Psoas muscle (tissue), 8 donors: ENCODE results near the gene SCGN. TPM values are rescaled to one million over a fixed set of nuclear protein-coding genes. Genes with fewer than 3 reads are reported as not detected.

Experiments used
- ATAC-seq, 4 donors: fragments of 200-7000 bp; cut with Tn5 transposase; one replicate each; pipeline ENCODE4 v1.9.1; 2020; ENCODE audit warnings: moderate library complexity in 3 of 4, mild to moderate bottlenecking in 2 of 4
- DNase-seq, 2 donors: peaks; one replicate each; pipeline ENCODE4 v3.0.0-alpha.2; 2020
- H3K27ac ChIP-seq: fragments of 200-600 bp; one replicate; pipeline ENCODE4 v1.8.0; 2022
- H3K27me3 ChIP-seq, 3 donors: fragments of 200-600 bp in 1 of 3; one replicate each; pipeline versions ENCODE4 v1.6.1 to v1.8.0; 2013 to 2022; ENCODE audit warnings: low read length in 2 of 3, mild to moderate bottlenecking in 2 of 3, moderate library complexity in 1 of 3; ENCODE audit not compliant: insufficient read depth in 3 of 3
- H3K36me3 ChIP-seq, 2 donors: fragments of 200-600 bp in 1 of 2; one replicate each; pipeline versions ENCODE4 v1.6.1 to v1.8.0; 2013 to 2022; ENCODE audit warnings: low read depth in 1 of 2, mild to moderate bottlenecking in 1 of 2, moderate library complexity in 1 of 2; ENCODE audit not compliant: insufficient read depth in 1 of 2
- H3K4me1 ChIP-seq: fragments of 200-600 bp; one replicate; pipeline ENCODE4 v1.8.0; 2022
- H3K4me3 ChIP-seq: fragments of 200-600 bp; one replicate; pipeline ENCODE4 v1.8.0; 2022; ENCODE audit warnings: mild to moderate bottlenecking
- H3K9me3 ChIP-seq: fragments of 200-600 bp; one replicate; pipeline ENCODE4 v1.8.0; 2022
- WGBS, 3 donors: extraction: QIAGEN DNeasy Blood & Tissue Kit; methylation state at CpG; one replicate each; pipeline versions ENCODE4 v1.1.6 to v1.1.7; 2013; 5-methylcytosine and 5-hydroxymethylcytosine counted together
- intact Hi-C, 2 donors: fragments of 100-400 bp; cut with DNase I; formaldehyde crosslinking; loops; one replicate each; pipeline versions ENCODE4 v1.11.0 to v1.14.2; 2022
- polyA plus RNA-seq, 3 donors: library from polyadenylated mRNA; stranded (reverse); fragments of 200-250 nt; gene quantifications; one replicate each; pipeline ENCODE4 v1.2.3, GENCODE V29; 2013
- total RNA-seq, 4 donors: library from RNA; stranded (reverse); fragmentation: NEBNext Ultra II Directional in 2 of 4; extraction: Animal tissue kit (Norgen Biotek cat#: 25700) in 2 of 4; gene quantifications; one replicate each; pipeline versions ENCODE4 v1.2.1 to v1.2.4, GENCODE V29; 2021 to 2023
- TF ChIP-seq, protein P1 (sequence below): fragments of 200-600 bp; IDR thresholded peaks from one replicate; pipeline ENCODE4 v1.8.0; 2022; ENCODE audit warnings: antibody characterized with exemption
- donor health status: healthy with polysubstance abuse.
- donor health status: DM: no; HTN: no; CAD: no; lungs with moderate emphysema.
- donor health status: Bipolar disorder and iron deficiency.
- donor health status: healthy.
- donor health status: DM: yes; HTN: yes; CAD: no.
- donor health status: DM: no; HTN: no; CAD: no.
- donor health status: DM: no; HTN: no; CAD: no.
- donor health status: DM: yes; HTN: yes; CAD: no.

The SCGN gene
- total and polyA plus RNA-seq, 7 donors = not detected

DNA sequence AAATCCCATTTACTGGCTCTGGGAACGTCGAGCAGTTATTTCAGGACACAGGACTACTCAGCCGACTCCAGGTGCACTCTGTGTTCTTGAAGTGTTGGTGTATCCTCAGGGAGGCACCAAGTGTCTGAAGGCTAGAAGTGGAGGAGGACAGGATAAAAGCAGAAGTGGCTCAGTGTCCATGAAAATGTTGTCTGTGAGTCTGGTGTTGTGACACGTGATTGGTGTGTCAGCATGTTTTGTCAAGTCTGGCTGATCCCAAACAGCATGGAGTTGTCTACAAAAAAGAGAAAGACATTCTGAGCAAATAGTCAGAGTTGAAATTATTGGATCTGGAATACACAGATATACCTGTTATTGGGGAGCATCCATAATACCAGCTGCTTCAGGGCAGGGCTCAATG lies 30.3 kb downstream of the SCGN start:
- no peak for ATAC-seq
- TF ChIP-seq, protein P1, sequence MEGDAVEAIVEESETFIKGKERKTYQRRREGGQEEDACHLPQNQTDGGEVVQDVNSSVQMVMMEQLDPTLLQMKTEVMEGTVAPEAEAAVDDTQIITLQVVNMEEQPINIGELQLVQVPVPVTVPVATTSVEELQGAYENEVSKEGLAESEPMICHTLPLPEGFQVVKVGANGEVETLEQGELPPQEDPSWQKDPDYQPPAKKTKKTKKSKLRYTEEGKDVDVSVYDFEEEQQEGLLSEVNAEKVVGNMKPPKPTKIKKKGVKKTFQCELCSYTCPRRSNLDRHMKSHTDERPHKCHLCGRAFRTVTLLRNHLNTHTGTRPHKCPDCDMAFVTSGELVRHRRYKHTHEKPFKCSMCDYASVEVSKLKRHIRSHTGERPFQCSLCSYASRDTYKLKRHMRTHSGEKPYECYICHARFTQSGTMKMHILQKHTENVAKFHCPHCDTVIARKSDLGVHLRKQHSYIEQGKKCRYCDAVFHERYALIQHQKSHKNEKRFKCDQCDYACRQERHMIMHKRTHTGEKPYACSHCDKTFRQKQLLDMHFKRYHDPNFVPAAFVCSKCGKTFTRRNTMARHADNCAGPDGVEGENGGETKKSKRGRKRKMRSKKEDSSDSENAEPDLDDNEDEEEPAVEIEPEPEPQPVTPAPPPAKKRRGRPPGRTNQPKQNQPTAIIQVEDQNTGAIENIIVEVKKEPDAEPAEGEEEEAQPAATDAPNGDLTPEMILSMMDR = no peak
- no peak overlapping the region for H3K4me3 ChIP-seq
- DNase-seq = no peak
- WGBS, 3 donors = 58 to 71% (median 63%) methylated on average over 4 of the region's 4 CpGs
- no peaks in the 10 kb centered on the region for H3K9me3 ChIP-seq
- no peaks in the 10 kb centered on the region for H3K27me3 ChIP-seq
- H3K36me3 ChIP-seq = no peaks in the 10 kb centered on the region
- H3K4me1 ChIP-seq = no peaks in the 10 kb centered on the region
- no peak overlapping the region for H3K27ac ChIP-seq
- intact Hi-C loops = no loop called here

DNA sequence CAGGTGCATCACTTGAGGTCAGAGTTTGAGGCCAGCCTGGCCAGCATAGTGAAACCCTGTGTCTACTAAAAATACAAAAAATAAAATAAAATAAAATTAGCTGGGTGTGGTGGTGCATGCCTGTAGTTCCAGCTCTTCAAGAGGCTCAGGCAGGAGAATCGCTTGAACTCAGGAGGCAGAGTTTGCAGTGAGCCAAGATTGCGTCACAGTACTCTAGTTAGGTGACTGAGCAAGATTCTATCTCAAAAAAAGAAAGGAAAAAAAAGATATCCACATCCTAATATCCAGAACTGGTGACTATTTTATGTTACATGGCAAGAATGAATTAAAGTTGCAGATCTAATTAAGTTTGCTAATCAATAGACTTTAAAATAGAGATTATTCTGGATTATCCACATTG lies 32.5 kb downstream of the SCGN start:
- Histone ChIP-seq H3K27me3 (no peaks in the 10 kb centered on the region), H3K4me1 (no peaks in the 10 kb centered on the region), H3K27ac (no peak overlapping the region), H3K36me3 (no peaks in the 10 kb centered on the region), H3K4me3 (no peak overlapping the region), H3K9me3 (no peaks in the 10 kb centered on the region)
- no peak for ATAC-seq
- 59 to 66% (median 60%) methylated on average over 2 of the region's 2 CpGs for WGBS, 3 donors
- TF ChIP-seq, protein P1 = no peak
- no peak for DNase-seq
- intact Hi-C loops = no loop called here

DNA sequence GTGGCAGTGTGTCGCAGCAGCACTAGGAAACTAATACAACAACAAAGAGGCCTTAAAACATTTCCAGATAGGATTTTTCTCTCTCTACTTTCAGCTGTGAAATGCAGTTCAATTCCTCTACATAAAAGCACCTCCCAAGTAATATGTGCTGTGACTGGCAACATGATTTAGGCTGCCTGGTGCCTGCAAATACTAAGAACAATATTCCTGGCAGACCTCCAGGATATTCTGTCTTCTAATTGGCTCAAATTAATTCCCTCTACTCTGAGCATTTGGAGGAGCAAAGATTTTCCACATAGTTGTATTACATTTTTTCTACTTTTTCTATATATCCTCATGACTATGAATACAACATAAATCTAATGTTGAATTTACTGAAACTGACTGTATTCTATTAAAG lies 33.2 kb downstream of the SCGN start:
- no peaks in the 10 kb centered on the region for H3K36me3 ChIP-seq
- intact Hi-C loops = no loop called here
- H3K4me3 ChIP-seq = no peak overlapping the region
- H3K4me1 ChIP-seq = no peaks in the 10 kb centered on the region
- 24 to 37% (median 33%) methylated on average over 1 of the region's 1 CpG for WGBS, 3 donors
- H3K27ac ChIP-seq = no peak overlapping the region
- no peaks in the 10 kb centered on the region for H3K9me3 ChIP-seq
- no peaks in the 10 kb centered on the region for H3K27me3 ChIP-seq
- ATAC-seq = no peak
- no peak for DNase-seq
- TF ChIP-seq, protein P1 = no peak

DNA sequence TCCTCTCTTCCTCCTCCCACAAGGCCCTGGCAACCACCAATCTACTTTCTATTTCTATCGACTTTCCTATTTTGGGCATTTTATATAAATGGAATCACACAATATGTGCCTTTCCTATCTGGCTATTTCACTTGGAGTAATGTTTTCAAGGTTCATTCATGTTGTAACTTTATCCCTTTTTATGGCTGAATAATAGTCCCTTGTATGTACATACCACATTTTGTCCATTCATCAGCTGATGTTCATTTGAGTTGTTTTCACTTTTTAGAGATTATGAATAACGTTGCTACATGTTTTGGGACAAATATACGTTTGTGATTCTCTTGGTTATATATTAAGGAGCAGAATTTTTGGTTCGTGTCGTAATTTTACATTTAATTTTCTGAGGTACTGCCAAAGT lies 33.9 kb downstream of the SCGN start:
- H3K36me3 ChIP-seq = no peaks in the 10 kb centered on the region
- no peaks in the 10 kb centered on the region for H3K4me1 ChIP-seq
- ATAC-seq (no peak), DNase-seq (no peak)
- intact Hi-C loops = no loop called here
- H3K9me3 ChIP-seq = no peaks in the 10 kb centered on the region
- 80 to 85% (median 82%) methylated on average over 5 of the region's 5 CpGs for WGBS, 3 donors
- TF ChIP-seq, protein P1 = no peak
- no peak overlapping the region for H3K4me3 ChIP-seq
- H3K27ac ChIP-seq = no peak overlapping the region
- no peaks in the 10 kb centered on the region for H3K27me3 ChIP-seq

DNA sequence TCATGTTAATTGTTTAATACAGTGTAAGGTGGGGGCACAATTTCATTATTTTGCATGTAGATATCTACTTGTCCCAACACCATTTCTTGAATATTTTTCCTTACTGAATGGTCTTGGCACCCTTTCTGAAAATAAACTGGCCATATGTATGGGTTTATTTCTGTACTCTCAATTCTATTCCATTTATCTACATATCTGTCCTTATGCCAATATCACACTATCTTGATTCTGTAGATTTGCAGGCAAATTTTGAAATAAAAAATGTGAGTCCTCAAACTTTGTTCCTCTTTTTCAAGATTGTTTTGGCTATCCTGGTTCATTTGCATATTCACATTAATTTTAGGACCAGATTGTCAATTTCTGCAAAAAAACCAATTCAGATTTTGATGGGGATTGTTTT lies 34.8 kb downstream of the SCGN start:
- no peak overlapping the region for H3K4me3 ChIP-seq
- no peak overlapping the region for H3K27ac ChIP-seq
- intact Hi-C loops = no loop called here
- H3K27me3 ChIP-seq = no peaks in the 10 kb centered on the region
- ATAC-seq (no peak), DNase-seq (no peak)
- no peaks in the 10 kb centered on the region for H3K4me1 ChIP-seq
- H3K9me3 ChIP-seq = no peaks in the 10 kb centered on the region
- TF ChIP-seq, protein P1 = no peak
- no peaks in the 10 kb centered on the region for H3K36me3 ChIP-seq
